Measurements from ENCODE around the gene KCNK16.

Gene KCNK16

GRCh38 chr6:39322306-39322850 is at the start of gene KCNK16:
TSS of gene KCNK16 (minus strand) at chr6:39322702. CDS start at chr6:39322540, 162 bp downstream.
- no peak for DNase-seq

GRCh38 chr6:39370390-39370789 is 47.9 kb upstream of the KCNK16 start:
- no peak for DNase-seq

- no peak for DNase-seq
Observed at GRCh38 chr6:39369987-39370386, 47.5 kb upstream of the KCNK16 start.

- DNase-seq: no peak
Observed at GRCh38 chr6:39367700-39368099, 45.2 kb upstream of the KCNK16 start.

GRCh38 chr6:39366931-39367618 is 44.6 kb upstream of the KCNK16 start:
- DNase-seq: peak; percentile 27

- no peak for DNase-seq
Observed at GRCh38 chr6:39365281-39366074, 43.0 kb upstream of the KCNK16 start.

- no peak for DNase-seq
Observed at GRCh38 chr6:39363280-39363679, 40.8 kb upstream of the KCNK16 start.

GRCh38 chr6:39362487-39362865 is 40.0 kb upstream of the KCNK16 start:
- DNase-seq: peak; percentile 28

- DNase-seq: peak; percentile 77
Observed at GRCh38 chr6:39361657-39362486, 39.4 kb upstream of the KCNK16 start.

GRCh38 chr6:39360378-39360777 is 37.9 kb upstream of the KCNK16 start:
- no peak for DNase-seq

- peak; percentile 88 for DNase-seq
Observed at GRCh38 chr6:39357998-39358686, 35.6 kb upstream of the KCNK16 start.

- DNase-seq: no peak
Observed at GRCh38 chr6:39353698-39354315, 31.3 kb upstream of the KCNK16 start.

GRCh38 chr6:39350723-39351505 is 28.4 kb upstream of the KCNK16 start:
- no peak for DNase-seq

- no peak for DNase-seq
Observed at GRCh38 chr6:39348740-39349139, 26.2 kb upstream of the KCNK16 start.

- DNase-seq: peak; percentile 56
Observed at GRCh38 chr6:39347906-39348585, 25.5 kb upstream of the KCNK16 start.

- no peak for DNase-seq
Observed at GRCh38 chr6:39347206-39347605, 24.7 kb upstream of the KCNK16 start.

GRCh38 chr6:39344821-39345280 is 22.3 kb upstream of the KCNK16 start:
- no peak for DNase-seq

- no peak for DNase-seq
Observed at GRCh38 chr6:39343396-39343870, 20.9 kb upstream of the KCNK16 start.

GRCh38 chr6:39342692-39343395 is 20.3 kb upstream of the KCNK16 start:
- DNase-seq: peak; percentile 9

GRCh38 chr6:39341937-39342336 is 19.4 kb upstream of the KCNK16 start:
- DNase-seq: no peak

Data from NCI-H1105 treated with DMSO at 0.1 percent for 48 hours (cell line).